HepG2 (cell line): ENCODE results near the gene CDX1. TPM values are rescaled to one million over a fixed set of nuclear protein-coding genes. Genes with fewer than 3 reads are reported as not detected.

ENCODE experiments used
- ATAC-seq: fragments of 200-7000 bp; cut with Tn5 transposase; 3 replicates; pipeline ENCODE4 v1.9.1; 2020; ENCODE audit warnings: mild to moderate bottlenecking, moderate library complexity
- BruUV-seq: library from RNA; stranded (reverse); fragments of 400-500 nt; replicated peaks from 2 replicates; lab custom pipeline; 2021; lab: Mats Ljungman, UMichigan
- CTCF ChIA-PET: fragments of 300-600 bp; formaldehyde crosslinking; extraction: SDS; loops from one replicate; lab custom pipeline; 2021; ENCODE audit warnings: low total read pairs, inconsistent platforms, low intra/inter-chr PET ratio; lab: Yijun Ruan, JAX
- POLR2A ChIA-PET: fragments of 350-600 bp; sonication (Branson Sonifier 250); formaldehyde crosslinking; loops from one replicate; lab custom pipeline; 2020; ENCODE audit warnings: antibody characterized with exemption, inconsistent platforms; lab: Yijun Ruan, JAX
- DNase-seq: peaks from one replicate; pipeline ENCODE4 v3.0.0-alpha.2; 2015; ENCODE audit warnings: low spot score
- FAIRE-seq: peaks from 3 replicates; lab custom pipeline; 2011; peaks lifted over from hg19 to GRCh38; lab: Jason Lieb, UNC
- H2AFZ ChIP-seq: one replicate; pipeline ENCODE4 v1.6.1; 2011; ENCODE audit warnings: low read length, inconsistent platforms
- H3K27ac ChIP-seq: fragments of 300-600 bp; 3 replicates; pipeline ENCODE4 v1.8.0; 2011; ENCODE audit warnings: mixed run types, mild to moderate bottlenecking, mixed read lengths, low read length, inconsistent platforms; ENCODE audit not compliant: insufficient read depth; ENCODE audit errors: extremely low read length
- H3K27me3 ChIP-seq, 2 experiments: fragments of 200-600 bp in 1 of 2; 2 replicates in 1 of 2; 3 replicates in 1 of 2; pipeline versions ENCODE4 v1.6.0 to v1.8.0; 2011; ENCODE audit warnings: low read length in 2 of 2, mild to moderate bottlenecking in 2 of 2, moderate library complexity in 2 of 2, inconsistent platforms in 1 of 2; ENCODE audit not compliant: insufficient read depth in 2 of 2, control insufficient read depth in 1 of 2
- H3K36me3 ChIP-seq, 2 experiments: fragments of 200-600 bp in 1 of 2; replicated peaks in 1 of 2; 2 replicates in 1 of 2; 3 replicates in 1 of 2; pipeline versions ENCODE4 v1.5.1 to v1.8.0; 2011; ENCODE audit warnings: low read length in 2 of 2, inconsistent platforms in 1 of 2; ENCODE audit not compliant: insufficient read depth in 2 of 2, control insufficient read depth in 1 of 2
- H3K4me1 ChIP-seq: 2 replicates; pipeline ENCODE4 v1.5.1; 2012; ENCODE audit warnings: low read length, inconsistent platforms; ENCODE audit not compliant: insufficient read depth
- H3K4me2 ChIP-seq: 2 replicates; pipeline ENCODE4 v1.6.0; 2011; ENCODE audit warnings: low read depth, low read length, inconsistent platforms
- H3K4me3 ChIP-seq, 3 experiments: fragments of 200-600 bp in 1 of 3; sonication (generic), shearing (Covaris generic) in 1 of 3; replicated peaks in 1 of 3; 2 replicates each; pipeline ENCODE4 v1.5.1; 2011 to 2016; ENCODE audit warnings: low read length in 3 of 3, inconsistent platforms in 2 of 3, low read depth in 2 of 3, mild to moderate bottlenecking in 2 of 3, control low read depth in 1 of 3, mixed read lengths in 1 of 3; ENCODE audit not compliant: insufficient read depth in 1 of 3
- H3K79me2 ChIP-seq: one replicate; pipeline ENCODE4 v1.6.1; 2011; ENCODE audit warnings: low read length, inconsistent platforms; ENCODE audit not compliant: insufficient read depth
- H3K9ac ChIP-seq: 2 replicates; pipeline ENCODE4 v1.6.0; 2011; ENCODE audit warnings: mild to moderate bottlenecking, low read depth, low read length, inconsistent platforms; ENCODE audit not compliant: insufficient read depth
- H3K9me3 ChIP-seq: 2 replicates; pipeline ENCODE4 v1.5.1; 2012; ENCODE audit warnings: mild to moderate bottlenecking, low read length
- H4K20me1 ChIP-seq: 2 replicates; pipeline ENCODE4 v1.6.0; 2011; ENCODE audit warnings: inconsistent platforms, mild to moderate bottlenecking, low read length, moderate library complexity; ENCODE audit not compliant: insufficient read depth
- CBX2 ChIP-seq, 2 experiments: fragments of 200-600 bp in 1 of 2; sonication (generic); formaldehyde crosslinking in 1 of 2; IDR thresholded peaks; 2 replicates each; pipeline versions ENCODE4 v1.7.0 to v1.8.1; 2018 to 2022; ENCODE audit warnings: low read depth in 2 of 2, low read length in 1 of 2, mild to moderate bottlenecking in 1 of 2, missing genetic modification reagents in 1 of 2
- DR1 ChIP-seq: sonication (generic); formaldehyde crosslinking; IDR thresholded peaks from 2 replicates; pipeline ENCODE4 v1.8.0; 2021; ENCODE audit warnings: mild to moderate bottlenecking, missing genetic modification reagents, inconsistent platforms
- ZNF136 ChIP-seq: sonication (generic); formaldehyde crosslinking; IDR thresholded peaks from 2 replicates; pipeline ENCODE4 v1.8.1; 2022; ENCODE audit warnings: low read depth, mild to moderate bottlenecking, moderate library complexity, missing genetic modification reagents
- ZNF652 ChIP-seq: IDR thresholded peaks from 2 replicates; pipeline ENCODE4 v1.6.1; 2016; ENCODE audit warnings: low read depth, borderline replicate concordance
- ZNF747 ChIP-seq: sonication (generic); formaldehyde crosslinking; IDR thresholded peaks from 2 replicates; pipeline ENCODE4 v1.8.1; 2023; ENCODE audit warnings: missing genetic modification reagents, mild to moderate bottlenecking, borderline replicate concordance
- WGBS: methylation state at CpG from one replicate; pipeline ENCODE4 v1.1.6; 2017; ENCODE audit warnings: low lambda C conversion rate; 5-methylcytosine and 5-hydroxymethylcytosine counted together
- in situ Hi-C: cut with HindIII; loops from 2 replicates; pipeline ENCODE4 v1.10.0; 2017; ENCODE audit warnings: low pct_unique_long_range_greater_than_20kb; ENCODE audit not compliant: extremely low pct_ligation_motif_present
- intact Hi-C: fragments of 100-400 bp; cut with micrococcal nuclease; formaldehyde crosslinking; loops from one replicate; pipeline ENCODE4 v1.10.0; 2022; ENCODE audit not compliant: unreplicated experiment
- polyA plus RNA-seq, 8 experiments: library from polyadenylated mRNA; depleted of rRNA in 3 of 8; stranded (reverse) in 7 of 8; unstranded in 1 of 8; fragments of >200 nt; fragmentation: Illumina TruSeq in 4 of 8; extraction: Trizol in 4 of 8; gene quantifications; 2 replicates each; pipeline versions ENCODE4 v1.2.1 to v1.2.3, GENCODE V29; 2011 to 2016; ENCODE audit warnings: low read depth in 4 of 8, missing spikeins in 1 of 8, mixed read lengths in 1 of 8; ENCODE audit not compliant: insufficient read depth in 1 of 8
- total RNA-seq, 5 experiments: library from RNA; depleted of rRNA; stranded (reverse); fragments of >200 nt; fragmentation: Illumina TruSeq; extraction: Trizol; gene quantifications; 2 replicates each; pipeline ENCODE4 v1.2.3, GENCODE V29; 2016; ENCODE audit warnings: low read depth in 1 of 5
- TF ChIP-seq, protein P1 (sequence below): sonication (generic); formaldehyde crosslinking; IDR thresholded peaks from 2 replicates; pipeline ENCODE4 v1.5.0; 2020; ENCODE audit warnings: mild to moderate bottlenecking, missing genetic modification reagents, borderline replicate concordance
- TF ChIP-seq, protein P2 (sequence below): sonication (generic); formaldehyde crosslinking; IDR thresholded peaks from 2 replicates; pipeline ENCODE4 v1.4.0; 2020; ENCODE audit warnings: mild to moderate bottlenecking, missing genetic modification reagents

The CDX1 gene
- total and polyA plus RNA-seq, 2 of the 13 experiments (the other 11 are each of a cell fraction or from before 2014, with no cell fraction given) = not detected

DNA sequence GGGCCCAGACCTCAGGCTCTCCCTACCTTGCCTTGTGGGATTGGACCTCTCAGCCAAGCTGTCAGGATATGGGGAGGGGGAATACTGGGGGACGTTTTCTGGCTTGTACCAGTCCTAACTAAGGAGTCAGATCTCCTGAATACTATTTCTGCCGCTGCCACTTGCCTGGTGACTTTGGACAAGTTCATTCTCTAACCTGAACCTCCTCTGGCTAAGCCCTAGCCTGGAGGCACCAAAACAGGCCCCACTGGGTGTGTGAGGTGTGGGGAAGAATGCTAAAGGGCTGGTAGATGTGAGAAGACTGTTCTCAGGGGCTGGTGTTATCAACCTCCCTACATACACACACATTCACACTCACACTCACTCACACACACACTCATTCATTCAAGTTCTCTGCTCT, 24.4 kb downstream of the CDX1 start (continued):
- TF ChIP-seq, protein P1, sequence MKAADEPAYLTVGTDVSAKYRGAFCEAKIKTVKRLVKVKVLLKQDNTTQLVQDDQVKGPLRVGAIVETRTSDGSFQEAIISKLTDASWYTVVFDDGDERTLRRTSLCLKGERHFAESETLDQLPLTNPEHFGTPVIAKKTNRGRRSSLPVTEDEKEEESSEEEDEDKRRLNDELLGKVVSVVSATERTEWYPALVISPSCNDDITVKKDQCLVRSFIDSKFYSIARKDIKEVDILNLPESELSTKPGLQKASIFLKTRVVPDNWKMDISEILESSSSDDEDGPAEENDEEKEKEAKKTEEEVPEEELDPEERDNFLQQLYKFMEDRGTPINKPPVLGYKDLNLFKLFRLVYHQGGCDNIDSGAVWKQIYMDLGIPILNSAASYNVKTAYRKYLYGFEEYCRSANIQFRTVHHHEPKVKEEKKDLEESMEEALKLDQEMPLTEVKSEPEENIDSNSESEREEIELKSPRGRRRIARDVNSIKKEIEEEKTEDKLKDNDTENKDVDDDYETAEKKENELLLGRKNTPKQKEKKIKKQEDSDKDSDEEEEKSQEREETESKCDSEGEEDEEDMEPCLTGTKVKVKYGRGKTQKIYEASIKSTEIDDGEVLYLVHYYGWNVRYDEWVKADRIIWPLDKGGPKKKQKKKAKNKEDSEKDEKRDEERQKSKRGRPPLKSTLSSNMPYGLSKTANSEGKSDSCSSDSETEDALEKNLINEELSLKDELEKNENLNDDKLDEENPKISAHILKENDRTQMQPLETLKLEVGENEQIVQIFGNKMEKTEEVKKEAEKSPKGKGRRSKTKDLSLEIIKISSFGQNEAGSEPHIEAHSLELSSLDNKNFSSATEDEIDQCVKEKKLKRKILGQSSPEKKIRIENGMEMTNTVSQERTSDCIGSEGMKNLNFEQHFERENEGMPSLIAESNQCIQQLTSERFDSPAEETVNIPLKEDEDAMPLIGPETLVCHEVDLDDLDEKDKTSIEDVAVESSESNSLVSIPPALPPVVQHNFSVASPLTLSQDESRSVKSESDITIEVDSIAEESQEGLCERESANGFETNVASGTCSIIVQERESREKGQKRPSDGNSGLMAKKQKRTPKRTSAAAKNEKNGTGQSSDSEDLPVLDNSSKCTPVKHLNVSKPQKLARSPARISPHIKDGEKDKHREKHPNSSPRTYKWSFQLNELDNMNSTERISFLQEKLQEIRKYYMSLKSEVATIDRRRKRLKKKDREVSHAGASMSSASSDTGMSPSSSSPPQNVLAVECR (CRISPR knock-in tag) = no peak
- TF ChIP-seq, protein P2, sequence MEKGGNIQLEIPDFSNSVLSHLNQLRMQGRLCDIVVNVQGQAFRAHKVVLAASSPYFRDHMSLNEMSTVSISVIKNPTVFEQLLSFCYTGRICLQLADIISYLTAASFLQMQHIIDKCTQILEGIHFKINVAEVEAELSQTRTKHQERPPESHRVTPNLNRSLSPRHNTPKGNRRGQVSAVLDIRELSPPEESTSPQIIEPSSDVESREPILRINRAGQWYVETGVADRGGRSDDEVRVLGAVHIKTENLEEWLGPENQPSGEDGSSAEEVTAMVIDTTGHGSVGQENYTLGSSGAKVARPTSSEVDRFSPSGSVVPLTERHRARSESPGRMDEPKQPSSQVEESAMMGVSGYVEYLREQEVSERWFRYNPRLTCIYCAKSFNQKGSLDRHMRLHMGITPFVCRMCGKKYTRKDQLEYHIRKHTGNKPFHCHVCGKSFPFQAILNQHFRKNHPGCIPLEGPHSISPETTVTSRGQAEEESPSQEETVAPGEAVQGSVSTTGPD (CRISPR knock-in tag) = no peak

DNA sequence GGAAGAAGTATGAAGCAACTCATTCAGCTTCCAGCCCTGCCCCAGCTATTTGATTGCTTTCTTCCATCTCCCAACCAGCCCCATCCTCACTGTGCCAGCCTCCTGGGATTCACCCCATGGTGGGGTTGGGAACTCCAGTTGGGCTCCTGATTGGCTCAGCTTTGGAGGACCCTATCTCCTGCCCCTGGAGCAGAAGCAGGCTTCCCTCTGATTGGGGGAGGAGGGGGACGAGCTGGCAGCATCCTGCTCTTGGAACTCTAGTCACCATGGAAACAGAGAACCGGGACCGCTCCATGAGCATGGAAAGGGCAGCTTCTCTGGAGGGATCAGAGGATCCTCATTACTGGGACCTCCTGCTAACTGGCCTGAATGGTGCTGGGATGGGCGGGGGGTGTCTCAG, 25.9 kb downstream of the CDX1 start:
- H4K20me1 ChIP-seq = no peaks in the 10 kb centered on the region
- no peak overlapping the region for H3K9ac ChIP-seq
- no peaks in the 10 kb centered on the region for H3K79me2 ChIP-seq
- ChIA-PET POLR2A (no interaction called here), CTCF (no interaction called here)
- H3K4me1 ChIP-seq = no peaks in the 10 kb centered on the region
- H3K9me3 ChIP-seq = no peaks in the 10 kb centered on the region
- H3K27ac ChIP-seq = no peak overlapping the region
- BruUV-seq = no TSS peak
- ATAC-seq (no peak), FAIRE-seq (no peak), DNase-seq (no peak)
- WGBS = 50% methylated on average over 2 of the region's 4 CpGs
- TF ChIP-seq DR1 (CRISPR knock-in tag) = no peak
- no peak for TF ChIP-seq ZNF652 (CRISPR knock-in tag)
- no peak for TF ChIP-seq CBX2 (IDR thresholded peaks at IDR 0.05; ENCODE audit: low read depth, low read length)
- no peak for TF ChIP-seq CBX2 (CRISPR knock-in tag; IDR thresholded peaks at IDR 0.05; ENCODE audit: low read depth)
- TF ChIP-seq ZNF747 (CRISPR knock-in tag) = no peak
- no peak for TF ChIP-seq ZNF136 (CRISPR knock-in tag)
- no peak overlapping the region for H3K4me3 ChIP-seq
- no peak overlapping the region for H3K4me2 ChIP-seq
- peaks cover 0 to 35% of the 10 kb centered on the region in 2 experiments for H3K27me3 ChIP-seq
- H2AFZ ChIP-seq = no peak overlapping the region
- in situ Hi-C loops (no loop called here), intact Hi-C loops (no loop called here)
- no peaks in the 10 kb centered on the region for H3K36me3 ChIP-seq
